ENCODE data around the gene RPA1.
A peak's percentile ranks its signal among the peaks of the same experiment; 100 is the strongest.

The RPA1 gene

DNA sequence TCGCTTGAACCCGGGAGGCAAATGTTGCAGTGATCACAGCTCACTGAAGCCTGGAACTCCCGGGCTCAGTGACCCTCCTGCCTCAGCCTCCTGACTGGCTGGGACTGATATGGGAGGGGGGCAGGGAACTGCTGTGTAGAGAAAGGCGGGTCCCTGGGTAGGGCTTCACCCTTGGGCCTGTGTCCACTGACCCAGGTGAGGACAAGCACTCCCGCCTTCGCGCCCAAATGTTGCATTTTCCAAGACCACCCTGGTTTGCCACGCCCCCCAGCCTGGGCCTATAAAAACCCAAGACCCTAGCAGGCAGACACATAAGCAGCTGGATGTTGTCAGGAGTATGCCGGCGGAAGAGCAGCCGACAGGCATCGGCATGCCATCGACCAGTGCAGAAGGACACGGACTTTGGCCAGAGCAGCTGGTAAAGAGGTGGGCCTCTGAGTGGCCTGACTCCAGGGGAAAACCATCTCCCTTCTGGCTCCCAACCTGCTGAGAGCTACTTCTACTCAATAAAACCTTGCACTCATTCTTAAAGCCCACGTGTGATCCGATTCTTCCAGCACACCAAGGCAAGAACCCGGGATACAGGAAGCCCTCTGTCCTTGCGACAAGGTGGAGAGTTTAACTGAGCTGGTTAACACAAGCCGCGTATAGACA lies 19.2 kb upstream of the RPA1 start:
- DNase-seq (ENCODE audit: low read depth) = no peak
- no peak for TF ChIP-seq CTCF (conservative IDR thresholded peaks at IDR 0.05; ENCODE audit: low read depth, low read length)
- H3K4me3 ChIP-seq (ENCODE audit: low read depth, low read length) = no peak overlapping the region

DNA sequence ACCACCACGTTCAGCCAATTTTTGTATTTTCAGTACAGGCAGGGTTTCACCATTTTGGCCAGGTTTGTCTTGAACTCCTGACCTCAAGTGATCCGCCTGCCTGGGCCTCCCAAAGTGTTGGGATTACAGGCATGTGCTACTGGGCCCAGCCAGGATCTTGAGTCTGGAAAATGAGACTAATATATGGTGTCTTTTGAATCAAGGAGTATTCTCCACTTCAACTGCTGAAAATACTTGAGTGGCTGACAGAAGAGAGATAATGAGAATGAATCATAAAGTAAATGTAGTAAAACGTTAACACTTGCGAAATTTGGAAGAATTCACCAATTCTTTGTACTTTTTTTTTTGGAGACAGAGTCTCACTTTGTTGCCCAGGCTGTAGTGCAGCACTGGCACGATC lies 16.7 kb upstream of the RPA1 start:
- no peak overlapping the region for H3K4me3 ChIP-seq (ENCODE audit: low read depth, low read length)
- DNase-seq (ENCODE audit: low read depth) = peak; percentile 36
- TF ChIP-seq CTCF (conservative IDR thresholded peaks at IDR 0.05; ENCODE audit: low read depth, low read length) = no peak

- TF ChIP-seq CTCF (conservative IDR thresholded peaks at IDR 0.05; ENCODE audit: low read depth, low read length) = no peak
- peak; percentile 11 for DNase-seq (ENCODE audit: low read depth)
- H3K4me3 ChIP-seq (ENCODE audit: low read depth, low read length) = no peak overlapping the region
Observed at GRCh38 chr17:1820528-1821252, 9.1 kb upstream of the RPA1 start.

- H3K4me3 ChIP-seq (ENCODE audit: low read depth, low read length) = peak overlapping the region; percentile 92
- TF ChIP-seq CTCF (conservative IDR thresholded peaks at IDR 0.05; ENCODE audit: low read depth, low read length) = no peak
- DNase-seq (ENCODE audit: low read depth) = peak; percentile 11
Observed at GRCh38 chr17:1829216-1829591, 601 bp upstream of the RPA1 start.

DNA sequence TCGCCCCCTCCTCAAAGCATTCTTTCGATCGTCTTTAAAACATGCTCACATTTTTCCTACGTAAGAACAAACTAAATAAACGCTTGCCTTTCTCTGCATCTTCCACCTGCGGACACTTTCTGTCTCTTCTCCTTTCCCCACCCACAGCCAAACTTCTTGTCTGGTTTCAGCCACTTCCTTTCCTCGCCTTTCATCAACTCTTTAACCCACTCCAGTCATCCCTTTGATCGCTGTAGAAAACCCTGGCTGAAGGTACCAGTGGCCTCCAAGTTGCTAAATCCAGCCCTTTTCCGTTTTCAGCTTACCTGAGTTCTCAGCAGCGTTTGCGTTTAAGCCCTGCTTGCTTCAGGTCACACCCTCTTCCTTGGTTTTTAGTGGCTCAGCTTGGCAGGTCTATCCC lies 483 bp downstream of the RPA1 start:
- TF ChIP-seq CTCF (conservative IDR thresholded peaks at IDR 0.05; ENCODE audit: low read depth, low read length) = no peak
- DNase-seq (ENCODE audit: low read depth) = peak; percentile 10
- peak overlapping the region; percentile 92 for H3K4me3 ChIP-seq (ENCODE audit: low read depth, low read length)

DNA sequence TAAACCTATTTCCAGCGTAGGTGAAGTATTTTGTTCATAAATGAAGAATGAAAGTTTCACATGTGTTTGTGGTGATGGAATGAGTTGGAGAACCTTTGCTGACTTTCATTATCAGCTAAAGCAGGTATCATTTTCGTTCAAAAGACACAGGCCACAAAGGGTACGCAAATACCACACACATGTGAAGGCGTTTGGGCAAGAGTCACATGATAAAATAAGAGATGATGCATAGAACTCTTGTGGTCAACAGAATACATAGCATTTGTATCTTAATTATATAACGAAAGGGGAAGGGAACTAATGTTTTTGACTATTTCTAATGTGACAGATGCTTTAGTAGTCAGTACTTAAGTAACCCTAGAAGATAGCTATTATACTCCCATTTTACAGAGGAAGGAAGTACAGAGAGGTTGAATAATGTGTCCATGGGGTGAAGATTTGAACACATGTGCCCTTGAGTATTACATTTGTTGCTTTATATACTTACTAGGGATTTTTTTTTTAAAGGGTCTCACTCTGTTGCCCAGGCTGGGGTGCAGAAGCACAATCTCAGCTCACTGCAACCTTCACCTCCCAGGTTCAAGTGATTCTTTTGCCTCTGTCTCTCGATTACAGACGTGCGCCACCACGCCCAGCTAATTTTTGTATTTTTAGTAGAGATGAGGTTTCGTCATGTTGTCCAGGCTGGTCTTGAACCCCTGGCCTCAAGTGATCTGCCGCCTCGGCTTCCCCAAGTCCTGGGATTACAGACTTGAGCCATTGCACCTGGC lies 4.8 kb downstream of the RPA1 start:
- no peak for TF ChIP-seq CTCF (conservative IDR thresholded peaks at IDR 0.05; ENCODE audit: low read depth, low read length)
- DNase-seq (ENCODE audit: low read depth) = no peak
- H3K4me3 ChIP-seq (ENCODE audit: low read depth, low read length) = no peak overlapping the region

Data from choroid plexus epithelial cell (primary cell).